Measurements from ENCODE around the gene WDCP.

WDCP gene

GRCh38 chr2:24058564-24059271, 11.5 kb upstream of the WDCP start:
- H3K4me3 ChIP-seq (ENCODE audit: control insufficient read depth, low read depth, low read length) = no peak overlapping the region
- TF ChIP-seq, protein P1, sequence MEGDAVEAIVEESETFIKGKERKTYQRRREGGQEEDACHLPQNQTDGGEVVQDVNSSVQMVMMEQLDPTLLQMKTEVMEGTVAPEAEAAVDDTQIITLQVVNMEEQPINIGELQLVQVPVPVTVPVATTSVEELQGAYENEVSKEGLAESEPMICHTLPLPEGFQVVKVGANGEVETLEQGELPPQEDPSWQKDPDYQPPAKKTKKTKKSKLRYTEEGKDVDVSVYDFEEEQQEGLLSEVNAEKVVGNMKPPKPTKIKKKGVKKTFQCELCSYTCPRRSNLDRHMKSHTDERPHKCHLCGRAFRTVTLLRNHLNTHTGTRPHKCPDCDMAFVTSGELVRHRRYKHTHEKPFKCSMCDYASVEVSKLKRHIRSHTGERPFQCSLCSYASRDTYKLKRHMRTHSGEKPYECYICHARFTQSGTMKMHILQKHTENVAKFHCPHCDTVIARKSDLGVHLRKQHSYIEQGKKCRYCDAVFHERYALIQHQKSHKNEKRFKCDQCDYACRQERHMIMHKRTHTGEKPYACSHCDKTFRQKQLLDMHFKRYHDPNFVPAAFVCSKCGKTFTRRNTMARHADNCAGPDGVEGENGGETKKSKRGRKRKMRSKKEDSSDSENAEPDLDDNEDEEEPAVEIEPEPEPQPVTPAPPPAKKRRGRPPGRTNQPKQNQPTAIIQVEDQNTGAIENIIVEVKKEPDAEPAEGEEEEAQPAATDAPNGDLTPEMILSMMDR (IDR thresholded peaks at IDR 0.05; ENCODE audit: control insufficient read depth, insufficient read depth, low read depth, low read length, missing control alignments) = no peak
- DNase-seq (ENCODE audit: low read depth) = no peak

DNA sequence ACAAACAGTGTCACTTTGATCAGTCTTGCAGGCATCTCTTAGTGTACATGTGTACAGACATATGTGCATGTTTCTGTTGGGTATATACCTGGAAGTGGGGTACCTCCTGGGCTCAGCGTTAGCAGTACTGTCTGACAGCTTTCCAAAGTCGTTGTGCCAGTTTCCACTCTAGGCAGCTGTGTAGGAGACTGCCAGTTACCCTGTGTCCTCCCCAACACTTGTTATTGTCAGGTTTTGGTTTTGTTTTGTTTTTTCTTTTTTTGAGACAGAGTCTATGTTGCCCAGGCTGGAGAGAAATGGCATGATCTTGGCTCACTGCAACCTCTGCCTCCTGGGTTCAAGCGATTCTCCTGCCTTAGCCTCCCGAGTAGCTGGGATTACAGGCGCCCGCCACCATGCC, 8.6 kb upstream of the WDCP start:
- TF ChIP-seq, protein P1 (IDR thresholded peaks at IDR 0.05; ENCODE audit: control insufficient read depth, insufficient read depth, low read depth, low read length, missing control alignments) = no peak
- no peak overlapping the region for H3K4me3 ChIP-seq (ENCODE audit: control insufficient read depth, low read depth, low read length)

DNA sequence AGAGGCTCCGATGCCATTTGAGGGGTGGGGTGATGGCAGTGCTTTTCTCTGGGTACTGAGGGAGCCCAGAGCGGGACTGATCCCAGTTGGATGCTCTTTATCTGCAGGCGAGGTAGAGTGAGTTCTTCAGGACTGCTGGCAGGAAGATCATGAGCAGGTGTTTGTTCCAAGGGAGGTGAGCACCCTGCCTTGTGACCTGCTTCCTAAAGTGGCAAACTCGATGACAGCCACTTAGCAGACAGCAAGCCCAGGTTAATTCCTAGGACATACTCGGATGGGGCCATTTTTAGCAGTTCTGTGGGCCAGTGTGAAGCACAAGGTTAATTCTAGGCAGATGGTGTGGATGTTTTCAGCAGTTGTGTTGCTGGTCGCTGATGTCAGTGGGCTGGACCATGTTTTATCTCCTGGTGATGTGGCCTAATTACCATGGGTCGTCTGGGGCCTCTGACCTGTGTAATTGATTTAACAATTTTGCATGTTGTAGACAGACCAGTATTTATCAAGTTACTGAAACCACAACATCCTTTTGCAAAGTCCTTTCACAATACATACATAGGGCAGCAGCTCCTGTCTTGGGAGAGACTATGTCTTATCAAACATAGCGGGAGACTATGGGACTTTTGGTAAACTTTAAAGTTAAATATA, 7.3 kb upstream of the WDCP start:
- no peak for DNase-seq (ENCODE audit: low read depth)
- TF ChIP-seq, protein P1 (IDR thresholded peaks at IDR 0.05; ENCODE audit: control insufficient read depth, insufficient read depth, low read depth, low read length, missing control alignments) = no peak
- H3K4me3 ChIP-seq (ENCODE audit: control insufficient read depth, low read depth, low read length) = no peak overlapping the region

More for the DNA sequence above, 8.6 kb upstream of the WDCP start:
- no peak for DNase-seq (ENCODE audit: low read depth)

DNA sequence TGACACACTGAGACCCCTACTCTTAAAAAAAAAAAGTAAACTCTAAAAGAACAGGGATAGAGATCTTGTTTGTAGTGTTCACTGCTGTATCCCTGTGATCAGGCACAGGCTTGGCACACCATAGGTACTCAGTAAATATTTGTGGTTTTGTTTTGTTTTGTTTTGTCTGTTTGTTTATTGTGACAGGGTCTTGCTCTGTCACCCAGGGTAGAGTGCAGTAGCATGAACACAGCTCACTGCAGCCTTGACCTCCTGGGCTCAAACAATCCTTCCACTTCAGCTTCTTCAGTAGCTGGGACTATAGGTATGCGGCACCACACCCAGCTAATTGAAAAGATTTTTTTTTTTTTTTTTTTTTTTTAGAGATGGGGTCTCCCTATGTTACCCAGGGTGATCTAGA, 5.8 kb upstream of the WDCP start:
- H3K4me3 ChIP-seq (ENCODE audit: control insufficient read depth, low read depth, low read length) = no peak overlapping the region
- TF ChIP-seq, protein P1 (IDR thresholded peaks at IDR 0.05; ENCODE audit: control insufficient read depth, insufficient read depth, low read depth, low read length, missing control alignments) = no peak
- DNase-seq (ENCODE audit: low read depth) = no peak

- no peak overlapping the region for H3K4me3 ChIP-seq (ENCODE audit: control insufficient read depth, low read depth, low read length)
- DNase-seq (ENCODE audit: low read depth) = no peak
- TF ChIP-seq, protein P1 (IDR thresholded peaks at IDR 0.05; ENCODE audit: control insufficient read depth, insufficient read depth, low read depth, low read length, missing control alignments) = no peak
Measured at GRCh38 chr2:24051833-24052232, 4.6 kb upstream of the WDCP start.

DNA sequence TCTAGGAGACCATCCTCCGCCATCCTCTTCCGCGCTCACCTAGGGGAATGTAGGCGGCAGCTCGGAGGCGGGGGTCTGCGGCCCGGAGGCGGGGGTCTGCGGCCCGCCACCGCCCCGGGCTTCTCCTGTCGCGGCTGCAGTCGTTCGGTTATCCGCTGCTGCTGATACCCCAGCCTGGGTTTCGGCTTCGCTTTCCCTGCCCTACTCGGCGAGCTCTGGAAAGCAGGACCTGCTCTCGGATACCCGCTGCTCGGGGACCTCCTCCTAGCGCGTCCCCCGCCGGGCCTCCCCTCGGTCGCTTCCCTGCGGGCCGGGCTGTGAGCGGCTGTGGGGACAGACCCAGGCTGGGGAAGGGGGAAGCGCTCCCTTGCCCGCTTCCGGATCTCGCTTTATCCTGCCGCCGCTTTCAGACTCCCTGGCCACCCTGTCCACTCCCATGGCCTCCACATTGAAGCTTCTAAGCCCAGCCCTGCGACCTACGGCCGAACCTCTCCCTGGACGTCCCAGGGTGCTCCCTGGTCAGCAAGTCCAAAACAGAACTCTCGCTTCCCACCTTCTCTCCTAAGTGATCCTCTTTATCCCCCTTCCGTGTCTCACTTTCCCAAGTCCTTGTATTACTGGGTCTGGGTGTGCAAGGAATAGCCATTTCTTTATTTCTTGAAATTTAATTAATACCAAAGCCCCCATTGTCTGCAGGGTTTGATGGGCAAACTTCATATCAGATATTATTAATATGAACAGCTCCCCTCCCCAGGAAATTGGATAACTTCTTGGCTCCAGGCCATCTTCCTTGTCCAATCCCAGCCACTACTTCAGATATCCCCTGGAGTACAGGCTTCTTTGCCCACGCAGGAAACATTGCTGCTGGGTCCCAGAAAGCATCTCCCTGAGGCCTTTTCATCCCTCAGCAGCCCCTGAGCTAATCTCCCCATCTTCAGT, 3.1 kb upstream of the WDCP start:
- H3K4me3 ChIP-seq (ENCODE audit: control insufficient read depth, low read depth, low read length) = peak overlapping the region; percentile 84
- no peak for DNase-seq (ENCODE audit: low read depth)
- TF ChIP-seq, protein P1 (IDR thresholded peaks at IDR 0.05; ENCODE audit: control insufficient read depth, insufficient read depth, low read depth, low read length, missing control alignments) = no peak
